NK-92 (cell line): Measurements from ENCODE around the gene CNTNAP5.
"Not testable (repeated sequence)": the region's sequence is repeated elsewhere in the genome, so short reads cannot be mapped to it uniquely, and the experiment has no call there.

Source experiments
- DNase-seq: peaks from one replicate; lab custom pipeline; 2025; ENCODE audit not compliant: unreplicated experiment; lab: John Stamatoyannopoulos, UW

The CNTNAP5 gene

DNA sequence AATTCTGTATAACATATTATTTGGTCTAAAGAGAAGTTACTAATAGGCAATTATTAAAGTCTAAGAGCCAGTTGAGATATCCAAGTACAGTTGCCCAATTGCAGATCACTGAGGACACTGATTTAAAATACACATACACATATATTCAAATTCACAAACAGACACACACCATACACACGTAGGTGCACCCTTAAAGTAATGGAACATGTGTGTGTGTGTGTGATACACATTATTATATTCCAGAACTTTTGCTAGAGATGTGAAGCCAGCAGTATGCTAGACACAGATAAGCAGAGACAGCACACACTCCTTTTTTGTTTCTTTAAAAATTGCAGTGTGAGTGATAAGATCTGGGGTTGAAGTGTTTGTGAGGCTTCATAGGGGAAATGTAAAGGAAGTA lies 292.5 kb downstream of the CNTNAP5 start:
- no peak for DNase-seq

DNA sequence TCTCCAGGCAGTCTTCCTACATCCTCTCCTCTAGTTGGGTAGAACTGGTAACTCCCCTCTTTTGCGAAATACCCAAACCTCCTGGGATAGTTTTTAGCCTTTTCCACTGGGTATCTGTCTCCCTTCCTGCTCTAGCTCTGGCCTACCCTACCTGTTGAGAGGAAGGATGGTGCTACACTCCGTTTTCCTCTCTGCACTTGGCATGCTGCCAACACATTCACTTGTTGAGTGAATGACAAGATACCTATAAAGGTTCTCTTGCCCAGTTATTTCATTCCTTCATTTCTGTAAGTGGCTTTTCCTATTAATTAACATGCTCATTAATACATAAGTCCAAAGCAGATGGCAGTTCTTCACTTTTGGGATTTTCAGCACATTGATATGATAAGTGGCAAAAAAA lies 293.8 kb downstream of the CNTNAP5 start:
- DNase-seq: no peak

DNA sequence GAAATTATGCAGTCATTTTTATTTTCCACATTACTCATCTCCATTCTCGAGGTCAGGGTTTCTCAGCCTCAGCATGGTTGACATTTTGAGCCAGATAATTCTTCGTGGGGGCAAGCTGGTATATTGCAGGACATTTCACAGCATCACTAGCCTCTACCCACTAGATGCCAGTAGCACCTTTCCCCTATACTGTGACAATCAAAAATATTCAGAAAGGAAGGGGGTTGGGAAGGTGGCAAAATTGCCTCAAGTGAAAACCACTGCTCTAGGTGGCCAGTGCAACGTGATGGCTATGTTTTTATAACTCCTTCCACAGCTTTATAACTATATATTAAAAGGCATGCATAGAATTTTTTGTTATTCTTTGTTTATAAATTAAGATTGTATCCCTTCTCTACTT lies 294.5 kb downstream of the CNTNAP5 start:
- no peak for DNase-seq

DNA sequence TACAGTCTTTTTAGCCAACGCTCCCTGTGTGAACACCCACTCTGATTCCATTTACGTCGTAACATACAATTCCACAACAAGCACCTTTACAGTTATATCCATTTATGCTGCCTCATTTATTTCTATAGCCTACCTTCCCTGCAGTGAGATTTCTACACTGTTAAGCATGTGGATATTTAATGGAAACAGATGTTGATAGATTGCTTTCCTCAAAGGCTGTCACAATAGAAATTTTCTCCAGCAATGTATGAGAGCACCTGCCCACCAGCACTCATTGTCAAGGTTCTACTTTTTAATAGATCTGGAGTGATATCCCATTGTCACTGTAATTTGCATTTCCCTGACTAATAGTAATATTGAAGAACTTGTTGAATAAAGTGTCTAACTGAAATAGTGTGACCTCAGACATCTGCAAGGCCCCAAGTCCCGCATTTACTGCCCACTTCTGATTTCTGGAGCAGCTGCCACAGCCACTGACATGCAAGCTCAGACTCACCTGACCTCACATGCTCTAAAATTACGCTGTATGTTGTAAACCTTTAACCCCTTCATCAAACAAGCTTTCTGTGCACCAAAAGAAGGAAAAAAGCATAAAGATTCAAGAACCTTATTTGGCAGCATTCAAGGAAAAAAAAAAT lies 295.1 kb downstream of the CNTNAP5 start:
- DNase-seq: no peak

DNA sequence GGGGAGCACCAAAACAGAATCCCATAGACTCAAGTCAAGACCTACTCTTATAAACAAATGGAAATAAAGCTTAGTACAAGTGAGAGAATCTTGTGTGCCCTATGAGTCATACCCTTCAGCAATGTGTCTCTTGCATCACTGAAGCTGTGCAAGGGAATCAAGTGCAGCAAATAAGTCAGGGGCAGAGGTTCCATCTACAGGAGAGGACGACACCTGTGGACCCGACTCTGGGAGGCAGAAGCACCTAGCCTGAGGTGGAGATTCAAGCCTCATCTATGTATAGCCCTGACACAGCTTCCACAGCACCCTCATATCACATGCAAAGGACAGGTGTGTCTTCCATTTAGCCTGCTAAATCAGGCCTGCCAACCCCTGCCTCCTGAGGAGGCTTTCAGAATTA lies 298.2 kb downstream of the CNTNAP5 start:
- no peak for DNase-seq

DNA sequence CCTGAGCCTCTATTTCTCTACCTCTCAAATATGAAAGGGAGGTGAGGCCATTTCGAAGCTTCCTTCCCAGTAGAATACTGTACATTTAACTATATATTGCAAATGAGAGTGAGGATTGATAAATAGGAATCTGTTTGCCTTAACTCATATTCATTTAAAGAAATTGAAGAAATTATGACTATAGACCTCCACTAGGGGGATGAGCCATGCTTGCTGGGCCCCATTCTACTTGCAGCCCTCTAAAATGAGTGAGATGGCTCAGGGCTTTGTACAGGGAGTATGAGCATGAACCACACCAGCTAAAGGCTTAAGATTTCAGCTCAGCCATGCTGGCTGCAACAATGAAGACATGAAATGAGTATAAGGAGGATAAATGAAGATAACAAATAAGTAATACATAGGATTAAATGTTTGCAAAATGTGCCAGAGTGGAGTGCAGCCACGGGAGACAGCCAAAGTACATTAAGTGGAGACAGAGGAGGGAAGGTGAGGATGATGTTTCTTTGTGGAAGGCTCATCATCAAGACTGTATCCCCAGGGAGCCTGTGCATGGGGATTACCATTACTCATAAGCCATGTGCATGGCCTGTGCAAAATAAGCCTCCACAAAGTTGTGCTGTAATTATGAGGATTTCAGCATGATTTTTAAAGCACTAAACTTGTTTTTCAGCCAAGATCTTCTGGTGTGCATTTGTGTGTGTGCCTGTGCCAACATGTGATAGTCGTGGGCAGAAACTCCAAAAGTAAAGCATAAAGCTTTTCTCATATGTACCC lies 300.8 kb downstream of the CNTNAP5 start:
- no peak for DNase-seq

DNA sequence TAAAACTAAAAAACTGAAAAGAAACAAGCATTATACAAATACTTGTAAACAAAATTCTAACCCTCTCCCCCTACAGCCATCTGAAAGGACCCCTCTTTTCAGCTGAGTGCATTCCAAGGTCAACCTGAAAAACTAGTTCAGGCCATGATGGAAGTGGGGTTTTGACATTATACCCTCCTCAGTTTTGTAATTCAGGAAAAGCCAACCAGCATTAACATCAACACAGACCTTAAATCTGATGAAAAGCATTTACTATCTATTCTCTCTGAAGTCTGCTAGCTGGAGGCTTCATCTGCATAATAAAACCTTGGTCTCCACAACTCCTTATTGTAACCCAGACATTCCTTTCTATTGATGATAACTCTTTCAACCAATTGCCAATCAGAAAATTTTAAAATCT lies 302.2 kb downstream of the CNTNAP5 start:
- DNase-seq: no peak

DNA sequence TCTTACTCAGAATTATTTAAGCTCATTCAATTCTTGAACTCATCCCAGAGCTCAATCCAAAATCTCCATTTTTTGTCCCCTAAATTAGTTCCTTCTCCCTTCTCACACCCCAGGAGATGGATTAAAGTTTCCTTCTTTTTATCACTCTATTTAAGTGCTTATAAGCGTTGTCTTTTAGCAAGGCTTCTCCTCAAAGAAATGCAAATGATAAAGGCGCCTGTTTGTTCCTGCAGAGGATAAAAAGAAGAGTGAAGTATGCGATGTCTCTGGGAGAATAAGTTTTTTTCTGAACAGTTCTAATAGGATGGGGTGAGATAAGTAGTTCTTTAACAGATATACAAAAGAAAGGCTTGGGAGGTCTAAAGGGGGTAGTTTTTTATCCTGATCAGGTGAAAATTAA lies 303.3 kb downstream of the CNTNAP5 start:
- no peak for DNase-seq

DNA sequence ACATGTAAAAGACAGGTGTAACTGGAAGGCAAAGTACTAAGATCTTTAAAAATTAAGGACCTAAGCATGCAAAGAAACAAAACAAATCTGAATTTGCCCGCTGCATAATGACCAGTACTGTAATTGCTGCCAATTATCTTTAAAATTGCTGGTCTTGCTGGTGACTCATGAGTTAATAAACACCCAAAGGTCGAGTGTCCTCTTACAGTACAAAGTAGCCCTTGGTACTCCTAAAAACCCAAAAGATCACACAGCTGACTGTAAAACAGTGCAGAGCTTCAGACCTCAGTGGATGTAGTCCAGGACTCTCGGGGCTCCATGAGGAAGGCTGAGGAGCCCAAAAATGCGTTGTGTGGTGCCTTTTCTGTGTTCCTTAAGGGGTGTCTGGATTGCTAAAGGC lies 308.7 kb downstream of the CNTNAP5 start:
- DNase-seq: no peak

DNA sequence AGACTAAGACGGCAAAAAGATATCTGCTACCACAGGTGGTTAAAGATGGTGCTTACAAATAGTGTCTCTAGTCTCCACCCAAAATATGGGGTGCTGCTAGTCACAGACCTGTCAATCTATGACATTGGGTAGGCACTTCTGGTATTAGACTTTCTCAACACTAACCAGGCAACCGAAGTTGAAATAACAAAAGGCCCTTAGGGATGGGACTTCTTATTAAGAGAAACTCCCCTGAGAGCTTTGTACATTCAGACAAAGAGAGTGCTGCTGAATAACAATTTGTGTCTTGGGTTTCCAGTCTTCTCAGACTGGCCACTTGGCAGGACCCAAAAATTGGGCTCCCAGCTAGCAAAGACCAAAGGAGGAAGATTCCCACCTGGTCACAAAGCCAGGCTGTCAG lies 310.0 kb downstream of the CNTNAP5 start:
- DNase-seq: no peak

DNA sequence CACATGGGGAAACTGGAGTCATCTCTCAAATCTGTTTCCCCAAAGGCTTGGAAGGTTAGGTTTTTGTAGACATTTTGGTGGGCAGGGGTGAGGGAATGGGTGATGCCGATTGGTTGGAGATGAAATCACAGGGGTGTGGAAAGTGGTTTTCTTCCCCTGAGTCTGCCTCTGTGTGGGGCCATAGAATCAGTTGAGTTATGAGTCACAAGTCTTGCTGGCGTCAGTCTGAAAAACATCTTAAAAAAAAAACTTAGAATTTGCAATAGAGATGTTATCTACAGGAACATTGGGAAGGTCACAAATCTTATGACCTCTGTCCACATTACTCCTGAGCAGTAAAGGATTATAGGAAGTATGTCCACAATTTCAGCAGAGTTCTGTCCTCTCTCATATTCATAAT lies 314.6 kb downstream of the CNTNAP5 start:
- no peak for DNase-seq

DNA sequence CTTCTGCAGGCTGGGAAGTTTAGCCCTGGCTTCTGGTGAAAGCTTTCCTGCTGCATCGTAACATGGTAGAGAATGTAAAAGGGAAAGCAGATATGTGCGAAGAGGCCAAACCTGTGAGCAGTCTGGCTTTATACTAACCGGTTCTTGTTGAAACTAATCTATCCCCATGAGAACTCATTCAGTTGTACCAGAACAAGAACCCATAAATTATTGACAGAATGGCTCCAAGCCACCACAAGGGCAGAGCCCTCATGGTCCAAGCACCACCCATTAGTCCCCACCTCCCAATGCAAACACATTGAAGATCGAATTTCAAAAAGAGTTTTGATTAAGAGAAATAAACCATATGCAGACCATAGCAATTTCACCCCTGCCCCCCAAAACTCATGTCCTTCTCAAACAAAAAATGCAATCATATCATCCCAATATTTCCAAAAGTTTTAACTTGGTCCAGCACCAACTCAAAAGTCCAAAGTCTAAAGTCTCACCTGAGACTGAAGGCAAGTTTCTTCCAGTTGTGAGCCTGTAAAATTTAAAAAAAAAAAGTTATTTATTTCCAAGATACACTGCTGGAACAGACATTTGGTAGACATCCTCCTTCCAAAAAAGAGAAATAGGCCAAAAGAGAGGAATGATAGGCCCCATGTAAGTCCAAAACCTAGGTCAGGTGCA lies 318.9 kb downstream of the CNTNAP5 start:
- DNase-seq: no peak

DNA sequence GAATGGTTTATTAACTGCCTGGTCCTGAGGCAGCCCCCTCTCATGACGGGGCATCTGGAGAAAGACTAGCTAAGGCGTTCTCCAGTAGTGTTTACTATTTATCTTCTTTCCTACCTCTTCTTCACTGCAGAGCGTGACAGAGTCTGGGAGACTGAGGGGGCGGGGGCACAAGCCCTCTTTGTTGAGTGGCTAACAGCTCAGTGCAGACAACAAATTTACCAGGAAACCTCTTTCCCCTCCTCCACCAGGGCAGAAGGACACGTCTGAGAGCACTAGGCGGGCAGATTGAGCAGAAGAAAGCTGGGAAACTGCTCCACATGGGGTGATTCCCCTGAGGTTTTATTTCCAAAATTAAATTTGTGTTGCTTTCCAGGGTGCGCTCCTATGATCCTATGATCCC lies 322.1 kb downstream of the CNTNAP5 start:
- no peak for DNase-seq

DNA sequence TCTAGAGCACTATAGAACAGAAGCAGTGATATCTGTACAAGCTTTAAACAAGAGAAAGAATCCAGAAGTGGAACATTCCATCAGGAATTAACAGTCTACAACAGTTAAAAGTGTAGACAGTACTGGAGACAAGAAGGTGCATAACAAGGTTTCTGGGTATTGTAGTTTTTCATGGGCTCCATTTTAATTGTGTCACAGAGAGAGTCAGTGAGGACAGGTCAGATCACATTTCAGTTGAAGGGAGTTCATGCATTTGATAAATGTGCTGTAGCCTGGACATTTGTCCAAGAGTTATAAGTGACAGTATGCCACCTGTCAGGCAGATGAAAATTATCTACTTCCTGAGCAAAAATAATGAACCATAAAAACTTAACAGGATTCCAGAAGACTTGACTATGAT lies 328.6 kb downstream of the CNTNAP5 start:
- no peak for DNase-seq

DNA sequence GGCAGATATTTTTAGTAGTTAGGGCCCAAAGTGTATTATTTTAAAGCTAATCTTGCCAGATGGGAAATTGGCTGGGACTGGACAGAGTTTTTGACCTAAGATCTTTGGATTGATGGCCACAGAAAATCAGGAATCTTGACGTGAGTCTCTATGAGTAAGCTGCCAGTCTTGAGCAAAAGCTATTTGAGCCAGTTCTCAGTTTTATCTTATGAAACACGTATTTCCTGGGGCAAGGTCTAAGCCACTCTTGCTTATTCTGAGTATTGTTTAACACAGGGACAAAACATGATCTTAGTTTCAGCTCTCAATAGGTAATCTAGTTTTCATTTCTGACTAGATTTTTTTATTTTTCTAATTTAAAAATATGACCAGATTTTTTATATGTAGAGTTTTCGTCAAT lies 329.4 kb downstream of the CNTNAP5 start:
- no peak for DNase-seq

DNA sequence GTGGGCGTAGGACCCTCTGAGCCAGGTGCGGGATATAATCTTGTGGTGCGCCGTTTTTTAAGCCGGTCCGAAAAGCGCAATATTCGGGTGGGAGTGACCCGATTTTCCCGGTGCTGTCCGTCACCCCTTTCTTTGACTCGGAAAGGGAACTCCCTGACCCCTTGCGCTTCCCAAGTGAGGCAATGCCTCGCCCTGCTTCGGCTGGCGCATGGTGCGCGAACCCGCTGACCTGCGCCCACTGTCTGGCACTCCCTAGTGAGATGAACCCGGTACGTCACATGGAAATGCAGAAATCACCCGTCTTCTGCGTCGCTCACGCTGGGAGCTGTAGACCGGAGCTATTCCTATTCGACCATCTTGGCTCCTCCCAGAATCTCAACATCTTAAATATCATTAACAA lies 336.9 kb downstream of the CNTNAP5 start:
- DNase-seq: not testable (repeated sequence)

DNA sequence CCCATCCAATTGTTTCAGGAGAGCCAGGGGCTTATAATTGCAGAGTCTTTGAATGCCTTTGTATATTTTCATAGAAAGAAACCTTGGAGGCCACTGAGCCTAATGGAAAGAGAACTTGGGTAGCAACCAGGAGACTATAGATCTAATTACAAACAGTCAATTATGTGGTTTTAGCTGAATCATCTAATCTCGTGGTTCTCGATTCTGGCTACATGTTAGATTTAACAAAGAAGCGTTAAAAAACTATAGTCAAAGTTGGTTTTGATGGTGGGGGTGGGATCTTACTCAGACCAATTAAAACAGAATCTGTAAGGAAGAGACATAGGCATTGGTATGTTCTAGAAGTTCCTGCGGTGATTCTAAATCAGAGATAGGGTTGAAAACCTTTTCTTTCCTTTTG lies 344.1 kb downstream of the CNTNAP5 start:
- DNase-seq: no peak

DNA sequence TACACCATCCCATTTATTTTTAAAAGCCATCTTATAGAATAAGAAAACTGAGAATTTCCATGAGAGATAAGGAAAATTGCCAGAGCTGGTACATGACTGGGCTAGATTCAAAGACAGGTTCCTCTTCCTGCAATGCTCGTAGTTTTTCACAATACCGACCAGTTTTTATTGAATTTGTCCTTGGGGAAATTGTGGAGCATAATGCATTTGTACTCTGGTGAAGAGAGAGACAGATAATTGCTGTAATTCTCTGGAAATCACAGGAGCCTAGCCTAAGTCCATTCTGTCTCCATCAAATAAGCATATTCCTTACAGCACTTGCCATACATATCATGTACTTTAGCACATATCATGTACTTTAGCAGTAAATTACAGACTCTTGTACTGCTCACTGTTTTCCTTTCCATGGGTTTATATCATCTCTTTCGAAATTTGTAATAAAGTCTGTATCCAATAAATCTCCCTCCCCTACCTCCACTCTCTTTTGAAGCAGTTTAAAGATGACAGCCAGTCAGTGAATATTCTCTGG lies 355.2 kb downstream of the CNTNAP5 start:
- DNase-seq: no peak

DNA sequence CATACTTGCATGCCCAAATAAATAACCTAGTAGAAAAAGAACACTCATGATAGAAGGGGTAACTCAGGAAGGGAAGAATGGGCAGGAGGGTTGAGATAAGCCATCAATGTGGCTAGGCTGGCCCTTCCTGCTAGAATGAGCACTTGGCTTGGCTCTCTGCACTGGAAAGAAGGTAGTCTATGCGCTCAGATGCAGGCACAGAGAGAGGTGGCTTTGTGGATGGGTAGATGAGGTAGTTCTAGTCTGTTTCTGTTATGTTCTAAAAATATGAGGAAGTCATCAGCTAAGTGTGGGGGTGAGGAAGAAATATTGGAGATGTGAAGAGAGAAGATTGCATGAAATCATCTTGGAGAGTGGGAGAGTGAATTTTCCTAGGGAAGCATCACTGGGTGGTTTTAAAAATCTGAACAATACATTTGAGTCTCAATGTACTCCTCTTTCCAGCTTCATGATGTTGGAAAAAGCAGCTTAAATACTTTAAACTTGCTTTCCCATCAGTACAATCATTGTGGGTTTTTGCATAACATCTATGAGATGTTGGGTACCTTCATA lies 357.1 kb downstream of the CNTNAP5 start:
- DNase-seq: no peak

DNA sequence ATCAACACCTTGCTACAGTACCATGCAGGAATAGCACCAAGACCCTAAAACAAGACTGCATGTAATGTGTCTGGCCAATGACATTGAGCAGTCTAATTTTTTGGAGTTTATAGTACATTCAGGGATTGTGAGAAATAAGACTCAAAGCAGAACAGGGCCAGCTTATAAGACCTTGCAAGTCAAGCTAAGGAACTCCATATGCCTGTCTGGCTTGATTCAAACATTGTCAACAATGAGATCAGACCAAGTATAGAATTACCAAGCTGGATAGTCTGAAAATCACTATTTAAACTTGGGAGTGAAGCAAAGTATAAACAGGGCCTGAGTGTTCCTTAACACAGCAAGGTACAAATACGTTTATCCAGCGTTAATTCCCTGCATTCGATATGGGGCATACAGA lies 370.9 kb downstream of the CNTNAP5 start:
- DNase-seq: no peak

DNA sequence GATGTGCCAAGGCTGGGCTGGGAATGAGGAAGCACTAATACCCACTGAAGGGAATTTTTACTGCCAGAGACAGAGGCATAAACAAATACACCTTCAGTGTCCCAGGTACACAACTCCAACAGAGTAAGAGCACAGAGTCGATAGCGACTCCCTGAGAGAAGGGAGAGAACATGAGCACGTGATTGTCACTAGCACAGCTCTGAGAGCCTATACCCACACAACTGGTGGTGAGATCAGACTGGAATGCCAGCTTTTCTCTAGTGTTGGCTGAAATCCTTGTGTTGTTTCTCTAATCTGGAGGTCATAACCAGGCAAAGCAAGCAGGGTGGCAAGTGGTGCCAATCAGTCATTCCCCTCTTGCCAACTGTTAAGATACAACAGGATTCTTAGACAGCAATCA lies 377.2 kb downstream of the CNTNAP5 start:
- DNase-seq: no peak
